GM19099 (cell line): ENCODE measurements around the gene GABRB3.

Experiments used
- POLR2A ChIP-seq: IDR thresholded peaks from 3 replicates; pipeline ENCODE4 v1.6.1; 2011; ENCODE audit warnings: low read depth; ENCODE audit not compliant: insufficient read length; ENCODE audit errors: extremely low read depth

The GABRB3 gene

GRCh38 chr15:26772154-26773066 is at the start of gene GABRB3:
Gene GABRB3 (minus strand): TSS chr15:26773066.
- TF ChIP-seq POLR2A = no peak

- no peak for TF ChIP-seq POLR2A
Measured at GRCh38 chr15:26807517-26808427, 34.9 kb upstream of the GABRB3 start.

- no peak for TF ChIP-seq POLR2A
Measured at GRCh38 chr15:26806574-26806973, 33.7 kb upstream of the GABRB3 start.

- TF ChIP-seq POLR2A = no peak
Measured at GRCh38 chr15:26806151-26806550, 33.3 kb upstream of the GABRB3 start.

- no peak for TF ChIP-seq POLR2A
Measured at GRCh38 chr15:26805470-26805869, 32.6 kb upstream of the GABRB3 start.

- no peak for TF ChIP-seq POLR2A
Measured at GRCh38 chr15:26804063-26804804, 31.4 kb upstream of the GABRB3 start.

- no peak for TF ChIP-seq POLR2A
Measured at GRCh38 chr15:26790118-26790517, 17.3 kb upstream of the GABRB3 start.

- TF ChIP-seq POLR2A = no peak
Measured at GRCh38 chr15:26781816-26782215, 8.9 kb upstream of the GABRB3 start.

- no peak for TF ChIP-seq POLR2A
Measured at GRCh38 chr15:26773917-26774316, 1.1 kb upstream of the GABRB3 start.

GRCh38 chr15:26773067-26773877 is 406 bp upstream of the GABRB3 start:
- no peak for TF ChIP-seq POLR2A

GRCh38 chr15:26771578-26772153 is 1.2 kb downstream of the GABRB3 start:
- TF ChIP-seq POLR2A = no peak

- no peak for TF ChIP-seq POLR2A
Measured at GRCh38 chr15:26771168-26771567, 1.7 kb downstream of the GABRB3 start.

GRCh38 chr15:26767169-26767670 is 5.6 kb downstream of the GABRB3 start:
- TF ChIP-seq POLR2A = no peak

- TF ChIP-seq POLR2A = no peak
Measured at GRCh38 chr15:26766262-26766661, 6.6 kb downstream of the GABRB3 start.

GRCh38 chr15:26759986-26760385 is 12.9 kb downstream of the GABRB3 start:
- TF ChIP-seq POLR2A = no peak
